ENCODE data around the gene NUP43. TPM values are rescaled to one million over a fixed set of nuclear protein-coding genes. Genes with fewer than 3 reads are reported as not detected.
A peak's percentile ranks its signal among the peaks of the same experiment; 100 is the strongest.
"Not testable (repeated sequence)": the region's sequence is repeated elsewhere in the genome, so short reads cannot be mapped to it uniquely, and the experiment has no call there.

Gene NUP43
- polyA plus RNA-seq, 1 donor from 2014 or later = 26.9 TPM

GRCh38 chr6:149750136-149750609 lies 3.8 kb upstream of the NUP43 start:
- Histone ChIP-seq H3K36me3 (ENCODE audit: insufficient read depth, low read length) (no peaks in the 10 kb centered on the region), H2AFZ (ENCODE audit: low read depth, low read length) (peak overlapping the region; percentile 98), H3K9ac (ENCODE audit: low read length) (peak overlapping the region; percentile 98), H3K27ac (ENCODE audit: low read length) (peak overlapping the region; percentile 97), H3K4me2 (ENCODE audit: low read length) (peak overlapping the region; percentile 92), H3F3A (ENCODE audit: insufficient read depth, low read length, poor library complexity, severe bottlenecking) (peaks cover 3% of the 10 kb centered on the region), H3K79me2 (replicated peaks; ENCODE audit: insufficient read depth, low read length) (peaks cover 59% of the 10 kb centered on the region), H4K20me1 (ENCODE audit: insufficient read depth) (no peaks in the 10 kb centered on the region), H3K9me2 (ENCODE audit: insufficient read depth, low read length) (no peaks in the 10 kb centered on the region), H3K4me3 (ENCODE audit: low read length) (peak overlapping the region; percentile 100), H3K27me3 (ENCODE audit: insufficient read depth, low read depth, low read length) (no peaks in the 10 kb centered on the region), H3K9me3 (ENCODE audit: low read length) (no peaks in the 10 kb centered on the region)
- TF ChIP-seq SMC3 (conservative IDR thresholded peaks at IDR 0.05; ENCODE audit: poor library complexity) (no peak), MXI1 (conservative IDR thresholded peaks at IDR 0.05; ENCODE audit: poor library complexity, severe bottlenecking) (peak; percentile 63)

DNA sequence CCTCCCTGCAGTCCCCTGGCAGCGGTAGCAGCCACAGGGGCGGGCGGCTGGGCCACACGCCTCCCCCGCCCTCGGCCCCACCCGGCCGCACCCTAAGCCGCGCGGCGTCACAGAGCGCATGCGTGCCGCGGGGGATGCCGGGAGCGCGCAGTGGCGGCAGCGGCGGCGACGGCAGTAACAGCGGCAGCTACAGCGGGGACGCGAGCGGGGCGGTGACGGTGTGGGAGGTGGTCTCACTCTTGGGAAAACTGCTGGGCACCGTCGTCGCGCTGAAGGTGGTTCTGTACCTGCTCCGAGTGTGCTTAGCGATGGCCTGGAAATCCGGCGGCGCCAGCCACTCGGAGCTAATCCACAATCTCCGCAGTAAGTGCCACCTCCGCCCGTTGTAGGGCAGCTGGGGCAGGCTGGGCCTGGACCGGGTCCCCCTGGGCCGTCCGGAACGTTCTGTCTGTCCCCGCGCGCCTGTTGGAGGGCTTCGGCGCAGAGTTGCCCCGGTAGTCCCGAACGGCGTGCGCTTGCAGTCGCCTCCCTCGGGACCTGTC lies 3.3 kb upstream of the NUP43 start, which contains the start of gene PCMT1:
PCMT1 (plus strand) TSS at position 148 of the 542 bp plus-strand sequence; CDS start at position 309, 161 bp downstream.
- H3K4me3 ChIP-seq (ENCODE audit: low read length) = peak within 1 kb of the TSS; percentile 100
- H3K4me2 ChIP-seq (ENCODE audit: low read length) = peak within 1 kb of the TSS; percentile 92
- peak within 1 kb of the TSS; percentile 97 for H3K27ac ChIP-seq (ENCODE audit: low read length)
- no peaks in the 10 kb centered on the region for H4K20me1 ChIP-seq (ENCODE audit: insufficient read depth)
- no peaks in the 10 kb centered on the region for H3K9me2 ChIP-seq (ENCODE audit: insufficient read depth, low read length)
- H3F3A ChIP-seq (ENCODE audit: insufficient read depth, low read length, poor library complexity, severe bottlenecking) = peaks cover 3% of the 10 kb centered on the region
- no peaks in the 10 kb centered on the region for H3K36me3 ChIP-seq (ENCODE audit: insufficient read depth, low read length)
- H3K9ac ChIP-seq (ENCODE audit: low read length) = peak within 1 kb of the TSS; percentile 98
- H3K9me3 ChIP-seq (ENCODE audit: low read length) = no peaks in the 10 kb centered on the region
- TF ChIP-seq EP300 (conservative IDR thresholded peaks at IDR 0.05; ENCODE audit: poor library complexity, severe bottlenecking) (peak; percentile 41), POLR2AphosphoS5 (IDR thresholded peaks at IDR 0.05) (peak; percentile 98), TAF1 (IDR thresholded peaks at IDR 0.05; ENCODE audit: low read depth) (peak; percentile 83), SMC3 (conservative IDR thresholded peaks at IDR 0.05; ENCODE audit: poor library complexity) (no peak), EZH2 (IDR thresholded peaks at IDR 0.05; ENCODE audit: borderline replicate concordance, insufficient read depth, low read length, poor library complexity, severe bottlenecking) (no peak), MXI1 (conservative IDR thresholded peaks at IDR 0.05; ENCODE audit: poor library complexity, severe bottlenecking) (peak; percentile 81), RAD21 (conservative IDR thresholded peaks at IDR 0.05) (no peak)
- TF ChIP-seq, protein P1, sequence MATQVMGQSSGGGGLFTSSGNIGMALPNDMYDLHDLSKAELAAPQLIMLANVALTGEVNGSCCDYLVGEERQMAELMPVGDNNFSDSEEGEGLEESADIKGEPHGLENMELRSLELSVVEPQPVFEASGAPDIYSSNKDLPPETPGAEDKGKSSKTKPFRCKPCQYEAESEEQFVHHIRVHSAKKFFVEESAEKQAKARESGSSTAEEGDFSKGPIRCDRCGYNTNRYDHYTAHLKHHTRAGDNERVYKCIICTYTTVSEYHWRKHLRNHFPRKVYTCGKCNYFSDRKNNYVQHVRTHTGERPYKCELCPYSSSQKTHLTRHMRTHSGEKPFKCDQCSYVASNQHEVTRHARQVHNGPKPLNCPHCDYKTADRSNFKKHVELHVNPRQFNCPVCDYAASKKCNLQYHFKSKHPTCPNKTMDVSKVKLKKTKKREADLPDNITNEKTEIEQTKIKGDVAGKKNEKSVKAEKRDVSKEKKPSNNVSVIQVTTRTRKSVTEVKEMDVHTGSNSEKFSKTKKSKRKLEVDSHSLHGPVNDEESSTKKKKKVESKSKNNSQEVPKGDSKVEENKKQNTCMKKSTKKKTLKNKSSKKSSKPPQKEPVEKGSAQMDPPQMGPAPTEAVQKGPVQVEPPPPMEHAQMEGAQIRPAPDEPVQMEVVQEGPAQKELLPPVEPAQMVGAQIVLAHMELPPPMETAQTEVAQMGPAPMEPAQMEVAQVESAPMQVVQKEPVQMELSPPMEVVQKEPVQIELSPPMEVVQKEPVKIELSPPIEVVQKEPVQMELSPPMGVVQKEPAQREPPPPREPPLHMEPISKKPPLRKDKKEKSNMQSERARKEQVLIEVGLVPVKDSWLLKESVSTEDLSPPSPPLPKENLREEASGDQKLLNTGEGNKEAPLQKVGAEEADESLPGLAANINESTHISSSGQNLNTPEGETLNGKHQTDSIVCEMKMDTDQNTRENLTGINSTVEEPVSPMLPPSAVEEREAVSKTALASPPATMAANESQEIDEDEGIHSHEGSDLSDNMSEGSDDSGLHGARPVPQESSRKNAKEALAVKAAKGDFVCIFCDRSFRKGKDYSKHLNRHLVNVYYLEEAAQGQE (IDR thresholded peaks at IDR 0.05; ENCODE audit: borderline replicate concordance) = peak; percentile 92
- TF ChIP-seq, protein P2, sequence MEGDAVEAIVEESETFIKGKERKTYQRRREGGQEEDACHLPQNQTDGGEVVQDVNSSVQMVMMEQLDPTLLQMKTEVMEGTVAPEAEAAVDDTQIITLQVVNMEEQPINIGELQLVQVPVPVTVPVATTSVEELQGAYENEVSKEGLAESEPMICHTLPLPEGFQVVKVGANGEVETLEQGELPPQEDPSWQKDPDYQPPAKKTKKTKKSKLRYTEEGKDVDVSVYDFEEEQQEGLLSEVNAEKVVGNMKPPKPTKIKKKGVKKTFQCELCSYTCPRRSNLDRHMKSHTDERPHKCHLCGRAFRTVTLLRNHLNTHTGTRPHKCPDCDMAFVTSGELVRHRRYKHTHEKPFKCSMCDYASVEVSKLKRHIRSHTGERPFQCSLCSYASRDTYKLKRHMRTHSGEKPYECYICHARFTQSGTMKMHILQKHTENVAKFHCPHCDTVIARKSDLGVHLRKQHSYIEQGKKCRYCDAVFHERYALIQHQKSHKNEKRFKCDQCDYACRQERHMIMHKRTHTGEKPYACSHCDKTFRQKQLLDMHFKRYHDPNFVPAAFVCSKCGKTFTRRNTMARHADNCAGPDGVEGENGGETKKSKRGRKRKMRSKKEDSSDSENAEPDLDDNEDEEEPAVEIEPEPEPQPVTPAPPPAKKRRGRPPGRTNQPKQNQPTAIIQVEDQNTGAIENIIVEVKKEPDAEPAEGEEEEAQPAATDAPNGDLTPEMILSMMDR (IDR thresholded peaks at IDR 0.05; ENCODE audit: poor library complexity, severe bottlenecking) = no peak
- no peaks in the 10 kb centered on the region for H3K27me3 ChIP-seq (ENCODE audit: insufficient read depth, low read depth, low read length)
- peak within 1 kb of the TSS; percentile 98 for H2AFZ ChIP-seq (ENCODE audit: low read depth, low read length)
- H3K79me2 ChIP-seq (replicated peaks; ENCODE audit: insufficient read depth, low read length) = peaks cover 54% of the 10 kb centered on the region

- Histone ChIP-seq H3K79me2 (replicated peaks; ENCODE audit: insufficient read depth, low read length) (peaks cover 49% of the 10 kb centered on the region), H3K27ac (ENCODE audit: low read length) (peak overlapping the region; percentile 97), H3K9ac (ENCODE audit: low read length) (peak overlapping the region; percentile 98), H3K4me3 (ENCODE audit: low read length) (peak overlapping the region; percentile 100)
- H4K20me1 ChIP-seq (ENCODE audit: insufficient read depth); H3K27me3 ChIP-seq (ENCODE audit: insufficient read depth, low read depth, low read length); H2AFZ ChIP-seq (ENCODE audit: low read depth, low read length); H3K9me3 ChIP-seq (ENCODE audit: low read length); H3F3A ChIP-seq (ENCODE audit: insufficient read depth, low read length, poor library complexity, severe bottlenecking); H3K36me3 ChIP-seq (ENCODE audit: insufficient read depth, low read length); H3K9me2 ChIP-seq (ENCODE audit: insufficient read depth, low read length); H3K4me2 ChIP-seq (ENCODE audit: low read length): not testable (repeated sequence)
These were observed 2.8 kb upstream of the NUP43 start for GRCh38 chr6:149749082-149749593.

DNA sequence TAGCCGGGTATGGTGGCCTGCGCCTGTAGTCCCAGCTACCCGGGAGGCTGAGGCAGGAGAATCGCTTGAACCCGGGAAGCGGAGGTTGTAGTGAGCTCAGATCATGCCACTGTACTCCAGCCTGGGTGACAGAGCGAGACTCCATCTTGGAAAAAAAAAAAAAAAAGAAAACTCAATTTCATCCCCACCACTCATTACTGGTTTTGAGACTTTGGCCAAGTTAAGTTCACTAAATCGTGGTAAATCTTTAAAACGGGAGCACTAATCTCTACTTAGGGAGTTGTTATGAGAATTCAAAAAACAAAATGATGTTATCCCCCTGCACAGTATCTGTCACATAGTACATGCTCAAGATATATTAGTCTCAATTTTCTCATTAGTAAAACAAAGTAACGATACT lies 1.1 kb downstream of the NUP43 start:
- Histone ChIP-seq H3K9ac (ENCODE audit: low read length) (peak overlapping the region; percentile 54), H3K4me3 (ENCODE audit: low read length) (peak overlapping the region; percentile 81)
- H3K27me3 ChIP-seq (ENCODE audit: insufficient read depth, low read depth, low read length) = not testable (repeated sequence)

More for the DNA sequence above, 1.1 kb downstream of the NUP43 start:
- H4K20me1 ChIP-seq (ENCODE audit: insufficient read depth); H3F3A ChIP-seq (ENCODE audit: insufficient read depth, low read length, poor library complexity, severe bottlenecking); H3K36me3 ChIP-seq (ENCODE audit: insufficient read depth, low read length); H2AFZ ChIP-seq (ENCODE audit: low read depth, low read length); H3K9me2 ChIP-seq (ENCODE audit: insufficient read depth, low read length); H3K27ac ChIP-seq (ENCODE audit: low read length); H3K9me3 ChIP-seq (ENCODE audit: low read length): not testable (repeated sequence)
- peaks cover 11% of the 10 kb centered on the region for H3K79me2 ChIP-seq (replicated peaks; ENCODE audit: insufficient read depth, low read length)
- peak overlapping the region; percentile 95 for H3K4me2 ChIP-seq (ENCODE audit: low read length)
